ENCODE results near the gene POR. TPM values are rescaled to one million over a fixed set of nuclear protein-coding genes. Genes with fewer than 3 reads are reported as not detected.

Gene POR
- total and polyA plus RNA-seq, 11 donors, result 38.3 to 202 (median 80.0) TPM

DNA sequence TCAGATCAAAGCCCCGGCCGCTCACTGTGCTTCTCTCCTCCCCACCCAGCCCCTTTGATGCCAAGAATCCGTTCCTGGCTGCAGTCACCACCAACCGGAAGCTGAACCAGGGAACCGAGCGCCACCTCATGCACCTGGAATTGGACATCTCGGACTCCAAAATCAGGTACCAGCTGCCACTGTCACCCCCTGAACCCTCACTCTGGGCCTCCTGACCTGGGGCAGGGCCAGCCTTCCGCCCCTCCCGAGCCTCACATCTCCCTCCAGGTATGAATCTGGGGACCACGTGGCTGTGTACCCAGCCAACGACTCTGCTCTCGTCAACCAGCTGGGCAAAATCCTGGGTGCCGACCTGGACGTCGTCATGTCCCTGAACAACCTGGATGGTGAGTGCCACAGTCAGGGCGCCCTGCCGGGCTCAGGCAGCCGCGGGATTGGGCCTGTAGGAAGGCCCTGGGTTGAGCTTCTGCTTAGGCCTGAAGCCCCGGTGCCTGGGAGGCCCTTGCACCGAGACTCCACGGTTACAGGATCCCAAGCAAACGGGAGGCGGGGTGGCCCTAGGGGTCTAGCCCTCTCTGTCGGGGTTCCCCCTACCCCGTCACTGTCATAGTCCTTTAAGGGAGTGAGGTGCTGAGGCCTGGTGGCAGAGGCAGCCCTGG is 68.6 kb downstream of the POR start:
- WGBS, 4 donors, result 75 to 90% (median 87%) methylated on average over 18 to 26 of the region's 26 CpGs
- ATAC-seq (no peak), DNase-seq (peak in 2 of 5 donors; percentile 31 to 33)
- Histone ChIP-seq H3K36me3 (peaks cover 2 to 96% (median 86%) of the 10 kb centered on the region in 9 donors), H3K9me3 (no peaks in the 10 kb centered on the region), H3K4me3 (no peak overlapping the region), H3K4me1 (peaks cover 0 to 39% (median 11%) of the 10 kb centered on the region in 12 donors), H3K27me3 (no peaks in the 10 kb centered on the region), H3K27ac (peak overlapping the region in 2 of 12 donors; percentile 33 to 58)
- intact Hi-C loops (cut with DNase I), result loop anchor here in 1 of 10 donors (10.0 kb wide), 1 partner anchor 69 kb away; the partner anchor contains the start of gene POR
- no peak for TF ChIP-seq POLR2A (IDR thresholded peaks at IDR 0.05)
- TF ChIP-seq CTCF (IDR thresholded peaks at IDR 0.05), result no peak

DNA sequence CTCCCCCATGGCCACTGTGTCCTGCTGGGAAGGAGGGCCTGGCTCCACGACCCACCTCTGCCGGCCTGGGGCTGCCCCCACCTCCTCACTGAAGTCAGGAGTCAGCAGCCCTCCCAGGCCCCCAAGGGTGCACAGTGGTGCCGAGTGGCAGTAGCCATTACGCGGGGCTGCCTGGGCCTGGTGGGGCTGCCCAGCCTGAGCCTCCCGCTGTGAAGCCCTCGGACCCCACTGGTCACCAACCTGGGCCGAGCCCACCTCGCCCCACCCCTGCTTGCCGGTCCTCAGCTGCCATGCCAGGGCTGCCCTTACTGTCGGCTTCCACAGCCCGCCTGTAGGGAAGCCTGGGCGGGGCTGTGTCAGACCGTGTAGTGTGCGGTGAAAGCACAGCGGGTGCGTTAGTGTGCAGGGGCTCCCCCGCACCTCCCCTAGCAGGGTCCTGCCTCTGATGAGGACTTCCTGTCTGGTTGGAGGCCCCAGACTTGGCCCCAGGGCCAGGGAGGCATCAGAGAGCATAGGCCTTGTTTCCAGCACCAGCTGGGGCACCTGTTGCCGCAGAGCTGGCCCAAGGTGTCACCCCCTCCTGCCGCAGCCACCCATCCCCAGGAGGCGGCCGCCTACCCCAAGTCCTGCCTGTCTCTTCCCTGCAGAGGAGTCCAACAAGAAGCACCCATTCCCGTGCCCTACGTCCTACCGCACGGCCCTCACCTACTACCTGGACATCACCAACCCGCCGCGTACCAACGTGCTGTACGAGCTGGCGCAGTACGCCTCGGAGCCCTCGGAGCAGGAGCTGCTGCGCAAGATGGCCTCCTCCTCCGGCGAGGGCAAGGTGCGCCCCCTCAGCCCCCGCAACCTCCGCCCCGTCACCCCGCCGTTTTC is 69.4 kb downstream of the POR start:
- Histone ChIP-seq H3K27me3 (no peaks in the 10 kb centered on the region), H3K4me1 (peaks cover 0 to 36% (median 4%) of the 10 kb centered on the region in 12 donors), H3K4me3 (no peak overlapping the region), H3K36me3 (peaks cover 2 to 89% (median 81%) of the 10 kb centered on the region in 9 donors), H3K27ac (peak overlapping the region in 2 of 12 donors; percentile 33 to 76), H3K9me3 (no peaks in the 10 kb centered on the region)
- DNase-seq (peak in 2 of 5 donors; percentile 29 to 36), ATAC-seq (no peak)
- intact Hi-C loops (cut with DNase I), result loop anchor here in 2 of 10 donors (5.0 to 10.0 kb wide), 2 partner anchors 67 to 70 kb away; partner anchors contain the start of gene POR (in 2 of the 2)
- 91 to 93% (median 91%) methylated on average over 35 to 44 of the region's 44 CpGs for WGBS, 4 donors
- TF ChIP-seq POLR2A (IDR thresholded peaks at IDR 0.05), result no peak
- no peak for TF ChIP-seq CTCF (IDR thresholded peaks at IDR 0.05)

GRCh38 chr7:75985009-75985517 is 70.1 kb downstream of the POR start:
- TF ChIP-seq POLR2A (IDR thresholded peaks at IDR 0.05) (no peak), CTCF (IDR thresholded peaks at IDR 0.05) (no peak)
- Histone ChIP-seq H3K9me3 (no peaks in the 10 kb centered on the region), H3K27me3 (no peaks in the 10 kb centered on the region), H3K27ac (peak overlapping the region in 4 of 12 donors; percentile 13 to 76 (median 36)), H3K4me1 (peaks cover 0 to 36% (median 4%) of the 10 kb centered on the region in 12 donors), H3K36me3 (peaks cover 2 to 82% (median 74%) of the 10 kb centered on the region in 9 donors), H3K4me3 (no peak overlapping the region)
- WGBS, 4 donors, result 84 to 96% (median 90%) methylated on average over 16 to 21 of the region's 21 CpGs
- no peak for ATAC-seq
- peak in 2 of 5 donors; percentile 26 to 64 for DNase-seq
- intact Hi-C loops (cut with DNase I), result loop anchor here in 2 of 10 donors (5.0 to 10.0 kb wide), 2 partner anchors 68 to 70 kb away; partner anchors contain the start of gene POR (in 2 of the 2)

Measured in heart left ventricle (tissue), 16 donors.